OCI-M2 (cell line): Measurements from ENCODE around the gene RPL27.

Experiments
- DNase-seq: peaks from one replicate; lab custom pipeline; 2025; ENCODE audit not compliant: unreplicated experiment; lab: John Stamatoyannopoulos, UW

The RPL27 gene

DNA sequence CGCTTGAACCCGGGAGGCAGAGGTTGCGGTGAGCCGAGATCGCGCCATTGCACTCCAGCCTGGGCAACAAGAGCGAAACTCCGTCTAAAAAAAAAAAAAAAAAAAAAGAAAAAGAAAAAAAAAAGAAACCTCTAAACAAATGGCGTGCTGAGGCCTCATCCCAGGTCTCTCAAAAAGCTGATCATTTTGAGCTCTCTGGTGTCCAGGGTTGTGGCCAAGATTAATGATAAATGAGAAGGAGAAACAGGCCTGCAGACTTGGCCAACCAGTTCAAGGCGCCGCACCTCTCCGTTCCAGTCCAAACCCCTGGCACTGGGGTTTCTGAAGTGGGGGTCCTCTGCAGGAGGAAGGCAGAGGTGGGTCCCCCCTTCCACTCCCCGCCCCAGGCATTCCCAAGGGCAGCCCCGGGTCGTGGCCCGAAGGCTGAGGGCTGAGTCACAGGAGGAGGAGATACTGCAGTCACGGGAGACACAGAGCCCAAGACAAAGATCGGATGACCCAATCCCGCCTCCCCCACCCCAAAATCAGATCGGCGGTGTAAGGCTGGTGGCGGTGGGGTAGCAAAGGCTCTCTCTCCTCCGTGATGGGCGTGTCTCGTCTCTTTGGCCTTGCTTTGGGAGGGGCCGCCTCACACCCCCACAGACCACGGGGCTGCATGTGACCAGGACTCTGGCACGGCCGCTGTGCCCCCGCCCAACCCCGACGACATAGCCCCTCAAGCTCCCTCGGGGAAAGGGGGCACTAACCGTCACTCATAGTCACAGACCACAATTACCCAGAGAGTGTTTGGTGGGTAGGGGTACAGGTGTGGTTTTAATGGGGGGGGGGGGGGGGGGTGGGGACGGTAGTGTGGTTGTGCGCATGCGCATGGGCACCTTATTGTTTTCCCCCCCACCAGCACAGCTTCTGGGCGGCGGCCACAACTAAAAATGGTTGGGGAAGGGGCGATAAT is 22.8 kb downstream of the RPL27 start:
- peak; percentile 39 for DNase-seq

DNA sequence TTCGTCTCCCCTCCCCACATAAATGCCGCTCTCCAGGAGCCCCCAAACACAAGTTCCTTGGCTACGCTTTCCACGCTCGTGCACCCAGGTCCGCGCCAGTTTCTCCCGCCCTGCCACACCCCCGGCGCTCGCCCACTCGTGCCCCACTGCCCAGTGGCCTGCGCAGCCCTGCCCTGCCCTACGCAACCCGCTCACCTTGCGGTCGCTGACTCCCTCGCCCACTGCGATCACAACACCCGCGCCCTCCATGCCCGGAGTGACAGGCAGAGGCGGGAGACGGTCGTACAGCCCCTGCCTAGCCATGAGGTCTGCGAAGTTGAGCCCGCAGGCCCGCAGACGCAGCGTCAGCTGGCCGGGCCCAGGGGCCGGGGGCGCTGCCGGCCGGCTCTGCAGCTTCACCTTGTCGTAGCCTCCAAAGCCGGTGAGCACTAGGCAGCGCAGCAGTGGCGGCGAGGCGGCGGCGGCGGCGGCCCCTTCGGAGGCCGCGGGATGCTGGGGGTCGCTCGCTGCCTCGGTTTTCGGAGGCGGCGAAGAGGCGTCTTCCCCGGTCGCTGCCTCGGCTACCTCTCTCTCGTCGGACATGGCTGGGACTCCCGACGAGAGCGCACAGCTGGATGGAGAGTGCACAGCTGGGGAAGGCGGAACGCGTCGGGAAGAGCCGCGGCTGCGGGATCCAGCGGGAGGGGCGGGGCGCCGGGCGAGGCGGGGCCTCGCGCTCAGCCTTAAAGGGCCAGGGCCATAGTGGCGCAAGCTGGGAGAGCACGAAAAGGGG is 23.7 kb downstream of the RPL27 start, which contains the start of gene VAT1:
TSS of gene VAT1 (minus strand) at position 645 of the 772 bp plus-strand sequence. CDS start at position 582, 63 bp downstream.
- DNase-seq: no peak

DNA sequence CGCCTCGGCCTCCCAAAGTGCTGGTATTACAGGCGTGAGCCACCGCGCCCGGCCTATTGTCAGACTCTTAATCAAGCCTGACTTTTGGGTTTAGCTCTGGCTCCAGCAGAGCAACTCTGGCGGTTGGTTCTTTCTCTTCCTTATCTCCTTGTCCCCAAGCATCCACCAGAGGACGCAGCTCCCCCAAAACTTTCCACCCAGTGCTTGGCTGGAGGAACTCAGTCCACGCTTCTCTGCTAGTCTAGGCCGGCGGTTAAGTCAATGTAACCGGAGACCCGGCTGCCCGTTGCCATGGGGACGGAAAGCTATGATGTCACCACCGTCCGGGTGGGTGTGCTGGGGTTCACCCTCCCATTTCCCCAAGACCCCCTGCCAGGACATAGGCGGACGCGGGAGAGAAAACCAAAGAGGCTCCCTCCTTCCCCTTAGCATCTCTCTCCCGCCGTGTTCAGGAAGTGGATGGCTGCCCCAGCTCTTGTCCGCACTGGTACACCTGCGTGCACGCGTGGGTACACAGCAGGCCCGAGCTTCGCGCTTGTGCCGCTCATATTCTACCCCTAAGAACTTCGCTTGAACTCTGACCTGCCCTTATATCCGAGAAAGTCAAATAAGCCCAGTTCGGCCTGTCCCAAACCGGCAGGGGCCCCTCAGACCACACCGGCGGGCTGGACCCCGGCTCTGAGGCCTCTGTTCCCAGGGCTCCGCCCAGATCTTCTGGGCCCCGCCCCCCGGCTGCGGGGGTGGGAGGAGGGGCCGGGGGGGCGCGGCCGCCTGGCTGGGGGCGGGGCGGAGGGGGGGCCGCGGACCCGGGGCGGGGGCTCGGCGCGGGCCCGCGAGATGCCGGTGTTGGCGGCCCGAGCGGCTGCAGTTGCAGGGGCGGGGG is 26.4 kb downstream of the RPL27 start, which contains the start of gene RND2:
TSS of gene RND2 (plus strand) at position 825 of the 883 bp plus-strand sequence. CDS start 117 bp downstream, outside the sequence.
- peak; percentile 79 for DNase-seq

DNA sequence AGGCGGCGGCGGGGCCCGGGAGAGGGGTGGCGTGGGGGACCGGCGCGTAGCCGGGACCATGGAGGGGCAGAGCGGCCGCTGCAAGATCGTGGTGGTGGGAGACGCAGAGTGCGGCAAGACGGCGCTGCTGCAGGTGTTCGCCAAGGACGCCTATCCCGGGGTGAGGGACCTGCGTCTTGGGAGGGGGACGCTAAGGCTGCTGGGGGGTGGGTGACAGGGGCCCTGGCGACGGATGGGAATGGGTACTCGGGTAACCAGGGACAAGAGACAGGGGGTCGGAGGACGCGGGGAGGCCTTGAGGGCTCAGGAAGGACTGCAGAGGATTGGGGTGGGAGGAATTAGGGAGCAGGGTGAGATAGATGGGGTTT is 27.1 kb downstream of the RPL27 start:
- DNase-seq: no peak

DNA sequence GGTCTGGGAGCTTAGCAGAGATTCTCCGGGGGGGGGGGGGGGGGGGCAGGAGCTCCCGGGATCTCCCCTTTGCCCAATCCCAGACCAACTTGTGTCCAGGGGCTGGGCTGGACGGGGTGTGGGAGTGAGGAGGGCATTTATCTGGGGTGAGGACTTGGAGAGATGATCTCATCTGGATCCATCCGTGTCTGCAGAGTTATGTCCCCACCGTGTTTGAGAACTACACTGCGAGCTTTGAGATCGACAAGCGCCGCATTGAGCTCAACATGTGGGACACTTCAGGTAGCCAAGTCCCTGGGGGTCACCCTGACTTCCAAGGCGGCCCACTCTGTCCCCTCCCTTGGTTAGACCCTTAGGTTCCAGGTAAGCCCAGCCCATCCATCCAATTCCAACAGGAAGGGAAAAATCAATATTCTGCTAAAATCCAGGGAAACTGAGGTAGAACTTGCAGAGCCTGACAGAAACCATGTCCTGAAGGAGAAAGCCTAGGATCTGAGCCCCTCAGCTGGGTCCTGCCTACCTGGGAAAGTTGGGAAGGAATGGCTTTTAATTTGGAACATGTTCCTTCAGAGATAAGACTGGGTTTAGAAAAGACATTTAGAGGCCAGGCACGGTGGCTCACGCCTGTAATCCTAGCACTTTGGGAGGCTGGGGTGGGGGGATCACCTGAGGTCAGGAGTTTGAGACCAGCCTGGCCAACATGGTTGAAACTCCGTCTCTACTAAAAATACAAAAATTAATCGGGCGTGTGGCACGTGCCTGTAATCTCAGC is 27.7 kb downstream of the RPL27 start:
- DNase-seq: no peak

DNA sequence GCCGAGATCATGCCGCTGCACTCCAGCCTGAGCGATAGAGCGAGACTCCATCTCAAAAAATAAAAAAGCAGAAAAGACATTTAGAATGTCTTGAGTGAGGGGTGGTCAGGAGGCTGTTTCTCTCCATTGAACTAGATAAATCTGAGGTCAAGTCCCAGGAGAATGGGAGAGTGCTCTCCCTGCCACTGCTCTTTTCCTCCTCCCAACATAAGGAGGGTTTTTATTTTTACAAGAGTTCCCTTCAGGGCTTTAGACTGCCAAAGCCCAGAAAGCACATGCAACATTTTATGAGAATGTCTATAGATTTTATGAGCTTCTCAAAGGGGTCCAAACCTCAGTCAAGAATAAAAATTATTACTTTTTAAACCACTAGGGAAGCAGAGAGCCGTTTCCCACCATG is 28.4 kb downstream of the RPL27 start:
- no peak for DNase-seq

DNA sequence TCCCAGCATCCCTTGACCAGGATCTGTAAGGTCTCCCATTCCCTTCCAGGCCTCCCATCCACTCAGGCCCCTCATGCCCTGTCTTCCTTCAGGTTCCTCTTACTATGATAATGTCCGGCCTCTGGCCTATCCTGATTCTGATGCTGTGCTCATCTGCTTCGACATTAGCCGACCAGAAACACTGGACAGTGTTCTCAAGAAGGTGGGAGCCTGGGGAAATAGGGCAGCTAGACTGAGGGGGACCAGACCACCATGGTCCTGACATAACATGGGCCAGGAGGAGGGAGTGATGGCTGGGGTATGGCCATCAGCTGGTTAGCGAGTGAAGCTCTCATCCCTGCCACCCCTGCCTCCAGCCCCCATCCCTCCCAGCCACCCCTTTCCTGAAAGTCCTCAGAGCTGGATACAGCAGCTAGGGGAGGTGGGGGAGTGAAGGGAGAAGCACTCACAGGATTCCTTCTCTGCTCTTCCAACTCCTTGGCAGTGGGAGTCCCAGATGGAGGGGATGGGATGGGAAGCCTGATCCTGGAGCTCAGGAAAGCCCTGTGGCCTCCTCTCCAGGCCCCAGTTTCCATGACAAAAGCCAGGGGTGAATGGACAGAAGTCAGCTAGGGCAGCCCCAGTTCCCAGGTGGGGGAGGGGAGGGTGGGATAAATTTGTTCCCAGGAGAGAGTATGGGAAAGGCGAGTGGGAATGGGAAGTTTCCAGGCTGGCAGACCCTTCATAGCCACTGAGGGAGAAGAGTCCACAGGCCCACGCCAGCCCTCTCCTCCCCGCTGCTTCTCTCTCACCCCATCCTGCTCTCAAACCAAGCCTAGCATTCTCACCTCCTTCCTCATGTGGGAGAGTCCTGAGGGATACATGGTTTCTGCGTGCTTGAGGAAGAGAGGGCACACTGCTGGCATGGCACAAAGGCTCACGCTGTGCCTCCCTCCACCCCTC is 29.1 kb downstream of the RPL27 start:
- DNase-seq: no peak

DNA sequence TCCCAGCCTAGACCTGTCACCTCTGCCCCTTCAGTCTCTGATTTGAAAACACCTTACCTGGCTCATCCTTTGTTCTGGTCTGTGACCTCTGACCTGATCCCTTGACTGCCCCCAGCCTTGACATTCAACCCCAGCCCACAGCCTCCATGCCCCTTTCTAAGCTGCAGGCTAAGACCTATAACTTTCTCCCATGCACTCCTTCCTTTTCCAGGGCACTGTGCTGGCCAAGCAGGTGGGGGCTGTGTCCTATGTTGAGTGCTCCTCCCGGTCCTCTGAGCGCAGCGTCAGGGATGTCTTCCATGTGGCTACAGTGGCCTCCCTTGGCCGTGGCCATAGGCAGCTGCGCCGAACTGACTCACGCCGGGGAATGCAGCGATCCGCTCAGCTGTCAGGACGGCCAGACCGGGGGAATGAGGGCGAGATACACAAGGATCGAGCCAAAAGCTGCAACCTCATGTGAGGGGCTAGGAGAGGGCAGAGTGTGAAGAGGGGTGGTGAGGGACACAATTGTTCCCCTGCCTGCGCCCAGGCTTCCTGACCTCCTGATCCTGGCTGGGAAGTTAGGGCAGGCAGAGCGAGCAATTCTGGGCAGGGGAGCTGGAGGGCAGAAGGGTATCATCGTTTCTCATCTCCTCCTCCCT is 30.1 kb downstream of the RPL27 start:
- DNase-seq: no peak

DNA sequence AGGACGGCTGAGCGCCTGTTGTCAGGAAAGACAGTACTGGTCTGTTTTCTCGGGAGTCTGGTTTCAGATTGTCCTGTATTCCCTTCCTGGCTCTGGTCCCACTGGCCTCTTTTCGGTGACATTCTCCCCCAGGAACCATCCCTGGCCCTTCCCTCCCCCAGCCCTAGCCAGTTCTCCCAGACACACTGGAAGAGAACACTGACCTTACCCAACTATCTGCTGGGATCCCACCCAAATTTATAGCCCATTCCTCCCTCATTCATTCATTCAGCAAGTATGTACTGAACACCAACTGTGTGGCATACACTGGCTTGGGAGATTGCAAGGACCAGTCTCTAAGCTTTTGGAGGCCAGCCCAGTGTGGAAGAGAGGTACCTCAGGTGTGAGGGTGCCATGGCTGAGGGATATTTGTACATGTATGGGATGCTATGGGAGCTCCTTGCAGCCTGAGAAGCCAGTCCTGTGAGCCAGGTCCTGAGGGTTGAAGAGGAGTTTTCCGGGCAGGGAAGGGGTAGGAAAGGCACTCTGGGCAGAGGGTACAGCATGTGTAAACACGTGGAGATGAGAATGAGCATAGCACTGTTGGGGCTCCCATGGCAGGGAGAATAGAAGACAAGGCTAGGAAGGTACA is 32.0 kb downstream of the RPL27 start:
- no peak for DNase-seq

DNA sequence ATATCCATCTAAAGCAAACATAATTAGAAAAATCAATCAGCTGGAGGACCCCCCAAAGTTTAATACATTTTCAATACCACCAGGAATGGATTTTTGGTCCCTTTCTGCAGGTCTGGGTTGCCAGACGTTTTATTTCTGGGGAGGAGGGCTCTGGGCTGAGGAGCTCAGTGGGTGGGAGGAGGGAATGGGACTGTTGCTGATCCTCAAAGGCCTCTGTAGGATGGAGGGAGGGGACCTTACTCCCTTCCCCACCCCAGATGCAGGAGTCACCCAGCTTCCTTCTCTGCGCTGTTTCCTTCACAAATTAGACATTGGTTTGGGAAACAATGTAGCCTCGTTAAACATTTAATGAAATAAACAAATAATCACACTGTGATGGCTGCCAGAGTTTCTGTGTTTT is 33.4 kb downstream of the RPL27 start:
- no peak for DNase-seq

DNA sequence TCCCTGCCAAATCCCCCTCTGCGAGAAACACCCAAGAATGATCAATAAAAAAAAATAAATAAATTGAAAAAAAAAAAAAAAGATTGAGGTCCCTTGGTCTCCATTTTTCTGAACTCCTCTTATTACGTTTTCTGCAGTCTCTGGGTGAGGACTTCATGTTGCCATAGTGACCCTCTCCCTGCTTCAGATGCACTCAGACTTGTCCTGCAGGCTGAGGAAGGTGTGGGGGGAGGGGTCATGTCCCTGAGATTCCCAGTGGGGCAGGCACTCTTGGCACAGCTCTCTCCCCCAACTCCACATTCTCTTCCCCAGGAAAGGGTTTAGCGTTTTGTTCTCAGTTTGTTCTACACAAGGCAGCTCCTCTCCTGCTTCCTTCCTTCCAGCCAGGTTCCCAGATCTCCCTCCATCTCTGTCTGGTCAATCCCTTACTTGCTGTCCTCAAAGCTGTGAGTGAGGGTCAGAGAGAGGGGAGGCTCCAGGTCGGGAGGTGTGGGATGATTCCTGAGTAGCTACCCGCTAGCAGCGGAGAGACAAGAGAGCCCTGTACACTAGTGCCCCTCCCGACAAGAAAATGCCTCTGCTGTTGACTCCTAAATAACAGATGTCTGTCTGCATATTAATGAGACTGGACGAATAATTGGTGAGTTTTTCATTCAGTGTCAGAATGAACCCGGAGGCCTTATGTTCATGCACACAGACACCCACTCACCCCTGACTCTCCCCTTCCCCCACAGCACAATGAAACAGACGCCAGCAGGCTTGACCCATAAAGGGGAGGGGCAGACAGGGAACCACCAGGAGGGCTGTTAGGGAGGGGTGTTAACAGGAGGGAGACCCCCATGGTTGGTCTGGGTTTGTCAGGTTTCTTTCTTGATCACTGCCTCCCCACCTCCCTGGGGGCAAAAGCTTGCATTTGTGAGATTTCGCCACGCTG is 36.0 kb downstream of the RPL27 start:
- no peak for DNase-seq

DNA sequence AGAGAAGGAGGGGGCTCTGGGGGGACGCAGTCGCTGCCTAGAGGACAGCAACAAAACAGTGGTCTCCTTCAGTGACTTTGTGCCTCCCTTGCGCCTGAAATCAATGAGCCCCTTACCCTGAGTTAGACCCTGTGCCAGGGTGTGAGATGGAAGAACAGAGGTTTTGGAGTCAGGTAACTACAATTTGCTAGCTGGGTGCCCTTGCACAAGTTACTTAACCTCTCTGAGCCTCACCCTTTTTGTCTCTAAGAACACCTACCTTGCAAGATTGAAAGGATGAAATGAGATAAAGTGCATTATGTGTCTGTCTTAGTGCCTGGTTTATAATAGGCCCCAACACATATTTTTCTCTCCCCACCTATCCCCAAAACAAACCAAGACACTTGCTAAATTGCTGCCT is 36.7 kb downstream of the RPL27 start:
- DNase-seq: no peak

DNA sequence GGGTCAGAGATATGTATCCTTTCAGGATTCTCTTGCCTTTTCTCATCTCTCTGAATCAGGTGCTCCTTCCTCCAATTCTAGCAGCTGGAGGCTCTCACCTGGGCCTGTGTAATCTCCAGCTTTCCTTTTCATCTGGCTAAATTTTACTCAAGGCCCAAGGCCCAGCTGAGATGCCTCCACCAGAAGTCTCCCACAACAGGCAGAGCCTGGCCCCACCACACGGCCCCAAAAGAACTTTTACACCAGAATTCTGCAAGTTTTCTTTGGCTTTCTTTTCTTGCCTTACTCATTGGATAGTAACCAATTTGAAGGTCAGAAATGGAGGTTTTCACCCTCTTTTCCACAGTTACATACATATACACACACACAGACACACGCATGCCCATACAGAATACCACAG is 41.4 kb downstream of the RPL27 start:
- no peak for DNase-seq

DNA sequence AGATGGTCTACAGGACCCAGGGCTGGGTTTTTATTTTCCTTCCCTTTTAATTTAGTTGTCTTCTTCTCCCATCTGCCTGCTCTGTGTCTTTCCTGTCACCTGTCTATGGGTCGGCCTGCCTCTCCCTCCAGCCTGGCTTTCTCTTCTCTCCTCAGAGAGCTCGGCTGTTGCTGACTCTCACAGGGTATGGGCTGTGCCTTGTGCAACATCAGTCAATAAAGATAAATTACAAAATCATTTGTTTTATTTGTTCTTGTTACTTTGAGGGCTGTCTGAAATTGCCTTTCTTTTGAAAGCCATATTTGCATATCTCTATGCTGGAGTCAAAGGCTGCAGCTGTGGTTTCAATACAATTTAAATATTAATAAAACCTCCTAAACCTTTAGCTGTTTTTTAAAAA is 42.4 kb downstream of the RPL27 start:
- DNase-seq: no peak

DNA sequence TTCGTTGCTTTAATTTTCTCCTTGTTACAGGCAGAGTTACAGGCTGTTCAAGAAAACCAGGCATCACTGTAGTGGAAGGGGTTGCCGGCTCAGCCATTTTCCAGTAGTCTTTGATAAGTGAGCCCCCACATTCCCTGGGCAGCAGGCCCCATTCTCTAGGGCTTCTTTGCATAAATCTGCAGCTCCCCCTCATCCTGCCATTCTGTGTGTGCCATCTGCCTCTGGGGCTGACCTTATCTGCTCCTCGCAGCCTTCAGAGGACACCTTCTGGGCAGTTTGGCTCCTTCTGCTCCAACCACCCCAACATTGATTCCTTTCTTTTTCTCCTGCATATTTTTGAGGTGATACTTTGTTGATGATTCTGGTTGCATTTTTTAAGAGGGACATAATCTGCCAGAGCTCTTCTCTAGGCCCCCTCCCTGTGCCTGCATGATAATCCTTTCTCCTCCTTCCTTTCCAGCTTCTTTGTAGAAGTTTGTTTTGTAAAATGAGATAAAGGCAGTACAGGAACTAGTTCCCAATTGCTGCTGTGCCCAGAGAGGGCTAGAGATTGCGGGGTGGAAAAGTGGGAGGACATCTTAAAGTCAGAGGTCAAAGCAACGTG is 43.9 kb downstream of the RPL27 start:
- DNase-seq: no peak

DNA sequence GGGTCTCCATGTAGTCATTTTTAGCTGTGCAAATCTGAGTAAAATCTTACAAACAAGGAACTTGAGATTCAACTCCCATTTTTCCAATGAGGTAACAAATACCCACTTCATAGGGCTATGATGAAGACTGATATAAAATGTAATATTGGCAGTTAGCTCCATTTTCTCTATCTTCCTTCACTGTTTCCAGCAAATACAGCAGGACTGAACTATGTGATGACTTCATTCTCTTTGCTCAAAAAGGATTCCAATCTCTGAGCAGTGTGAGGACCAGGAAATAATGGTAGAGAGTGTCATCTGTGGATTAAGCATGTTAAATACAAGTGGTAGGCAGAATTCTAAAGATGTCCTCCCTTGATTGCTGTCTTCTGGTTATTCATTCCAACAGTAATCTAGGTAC is 45.1 kb downstream of the RPL27 start:
- no peak for DNase-seq

DNA sequence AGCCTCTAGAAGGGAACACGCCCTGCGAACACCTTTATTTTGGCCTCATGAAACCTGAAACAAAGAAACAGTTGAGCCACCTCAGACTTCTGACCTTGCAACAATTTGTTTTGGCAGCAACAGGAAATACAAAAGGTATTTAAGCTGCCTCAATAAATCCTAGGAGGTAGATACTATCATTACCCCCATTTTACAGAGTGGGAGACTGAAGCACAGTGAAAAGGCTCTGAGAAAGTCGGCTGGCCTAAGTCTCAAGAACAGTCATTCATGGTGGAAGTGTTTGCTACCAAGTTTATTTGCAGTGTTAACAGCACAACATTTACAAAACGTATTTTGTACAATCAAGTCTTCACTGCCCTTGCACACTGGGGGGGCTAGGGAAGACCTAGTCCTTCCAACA is 45.8 kb downstream of the RPL27 start:
- DNase-seq: no peak
